SH-SY5Y (cell line): ENCODE results near the gene C5.

Experiments
- GATA2 ChIP-seq: IDR thresholded peaks from 2 replicates; pipeline ENCODE4 v1.6.1; 2011; ENCODE audit warnings: mild to moderate bottlenecking, low read depth, low read length
- GATA3 ChIP-seq: IDR thresholded peaks from 2 replicates; pipeline ENCODE4 v1.6.1; 2011; ENCODE audit warnings: low read depth, mild to moderate bottlenecking, low read length, moderate library complexity

C5 gene

GRCh38 chr9:120909904-120910303 lies 140.2 kb downstream of the C5 start:
- no peak for TF ChIP-seq GATA3
- no peak for TF ChIP-seq GATA2

GRCh38 chr9:120905315-120906164 lies 144.5 kb downstream of the C5 start:
- TF ChIP-seq GATA3 = no peak
- no peak for TF ChIP-seq GATA2

GRCh38 chr9:120904978-120905301 lies 145.1 kb downstream of the C5 start:
- TF ChIP-seq GATA3 (no peak), GATA2 (no peak)

GRCh38 chr9:120904061-120904977 lies 145.8 kb downstream of the C5 start:
- TF ChIP-seq GATA2 (no peak), GATA3 (no peak)

- TF ChIP-seq GATA3 = no peak
- no peak for TF ChIP-seq GATA2
These were observed 147.2 kb downstream of the C5 start for GRCh38 chr9:120902569-120903535.
